ENCODE results near the gene DRC1.

The DRC1 gene

GRCh38 chr2:26356771-26357170 is 44.9 kb upstream of the DRC1 start:
- TF ChIP-seq REST (IDR thresholded peaks at IDR 0.05; ENCODE audit: insufficient read depth in 1 of 2, low read depth in 2 of 2, low read length in 2 of 2) = no peak
- TF ChIP-seq POLR2AphosphoS5 (IDR thresholded peaks at IDR 0.05; ENCODE audit: low read depth, low read length) = no peak
- TF ChIP-seq TAF1 (IDR thresholded peaks at IDR 0.05; ENCODE audit: borderline replicate concordance, insufficient read depth, low read length) = no peak
- TF ChIP-seq FOXP2 (optimal IDR thresholded peaks at IDR 0.05; ENCODE audit: borderline replicate concordance, extremely low read depth, extremely low read length, insufficient read depth) = no peak
- TF ChIP-seq SIN3A (IDR thresholded peaks at IDR 0.05; ENCODE audit: borderline replicate concordance, insufficient read depth, low read length) = no peak

DNA sequence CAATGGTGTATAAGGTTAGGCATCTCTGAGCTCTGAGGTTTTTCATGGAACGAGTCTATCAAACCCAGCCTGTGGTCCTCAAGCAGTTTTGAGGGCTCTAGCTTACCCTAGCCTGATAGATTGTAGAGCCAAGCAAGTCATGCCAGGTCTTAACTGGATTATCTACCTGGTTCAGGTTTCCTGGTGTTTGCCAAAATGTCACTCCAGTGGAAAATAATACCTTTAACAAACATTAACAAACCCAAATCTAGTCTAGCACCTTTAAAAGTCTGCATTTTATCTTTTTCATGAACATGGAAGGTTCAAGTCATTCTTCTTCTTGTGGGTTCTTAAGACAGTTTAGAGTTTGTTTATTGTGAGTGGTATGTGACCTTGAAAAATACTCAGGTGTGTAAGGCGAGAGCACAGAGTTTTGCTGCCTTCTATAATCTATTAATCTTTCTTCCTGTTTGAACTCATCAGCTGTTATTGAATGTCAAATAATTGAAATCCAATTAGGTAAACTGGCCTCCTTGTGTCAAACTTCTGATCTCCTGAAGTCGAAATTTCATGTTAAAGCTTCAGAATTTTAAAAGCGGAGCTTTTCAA is 41.7 kb upstream of the DRC1 start:
- TF ChIP-seq REST (IDR thresholded peaks at IDR 0.05; ENCODE audit: insufficient read depth in 1 of 2, low read depth in 2 of 2, low read length in 2 of 2) = no peak
- no peak for TF ChIP-seq POLR2AphosphoS5 (IDR thresholded peaks at IDR 0.05; ENCODE audit: low read depth, low read length)
- no peak for TF ChIP-seq SIN3A (IDR thresholded peaks at IDR 0.05; ENCODE audit: borderline replicate concordance, insufficient read depth, low read length)
- no peak for TF ChIP-seq TAF1 (IDR thresholded peaks at IDR 0.05; ENCODE audit: borderline replicate concordance, insufficient read depth, low read length)
- no peak for TF ChIP-seq FOXP2 (optimal IDR thresholded peaks at IDR 0.05; ENCODE audit: borderline replicate concordance, extremely low read depth, extremely low read length, insufficient read depth)

GRCh38 chr2:26363323-26363722 is 38.4 kb upstream of the DRC1 start:
- TF ChIP-seq TAF1 (IDR thresholded peaks at IDR 0.05; ENCODE audit: borderline replicate concordance, insufficient read depth, low read length) (no peak), POLR2AphosphoS5 (IDR thresholded peaks at IDR 0.05; ENCODE audit: low read depth, low read length) (no peak), REST (IDR thresholded peaks at IDR 0.05; ENCODE audit: insufficient read depth in 1 of 2, low read depth in 2 of 2, low read length in 2 of 2) (no peak), FOXP2 (optimal IDR thresholded peaks at IDR 0.05; ENCODE audit: borderline replicate concordance, extremely low read depth, extremely low read length, insufficient read depth) (no peak), SIN3A (IDR thresholded peaks at IDR 0.05; ENCODE audit: borderline replicate concordance, insufficient read depth, low read length) (no peak)

DNA sequence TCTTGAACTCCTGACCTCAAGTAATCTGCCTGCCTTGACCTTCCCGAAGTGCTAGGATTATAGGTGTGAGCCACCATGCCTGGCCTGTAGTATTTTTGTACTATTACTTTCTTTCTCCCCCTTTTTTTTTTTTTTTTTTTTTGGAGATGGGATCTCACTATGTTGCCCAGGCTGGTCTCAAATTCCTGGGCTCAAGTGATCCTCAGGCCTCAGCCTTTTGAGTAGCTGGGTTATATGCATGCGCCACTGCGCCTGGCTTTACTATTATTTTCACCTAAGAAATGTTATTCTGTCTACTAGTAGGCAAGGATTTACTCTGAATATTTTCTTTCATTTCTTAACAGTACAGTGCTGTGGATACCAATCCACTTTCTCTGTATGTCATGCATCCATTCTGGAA is 37.8 kb upstream of the DRC1 start:
- TF ChIP-seq REST (IDR thresholded peaks at IDR 0.05; ENCODE audit: insufficient read depth in 1 of 2, low read depth in 2 of 2, low read length in 2 of 2) (no peak), POLR2AphosphoS5 (IDR thresholded peaks at IDR 0.05; ENCODE audit: low read depth, low read length) (no peak), SIN3A (IDR thresholded peaks at IDR 0.05; ENCODE audit: borderline replicate concordance, insufficient read depth, low read length) (no peak), TAF1 (IDR thresholded peaks at IDR 0.05; ENCODE audit: borderline replicate concordance, insufficient read depth, low read length) (no peak), FOXP2 (optimal IDR thresholded peaks at IDR 0.05; ENCODE audit: borderline replicate concordance, extremely low read depth, extremely low read length, insufficient read depth) (no peak)
